ENCODE results near the gene PARD3B.

DNA sequence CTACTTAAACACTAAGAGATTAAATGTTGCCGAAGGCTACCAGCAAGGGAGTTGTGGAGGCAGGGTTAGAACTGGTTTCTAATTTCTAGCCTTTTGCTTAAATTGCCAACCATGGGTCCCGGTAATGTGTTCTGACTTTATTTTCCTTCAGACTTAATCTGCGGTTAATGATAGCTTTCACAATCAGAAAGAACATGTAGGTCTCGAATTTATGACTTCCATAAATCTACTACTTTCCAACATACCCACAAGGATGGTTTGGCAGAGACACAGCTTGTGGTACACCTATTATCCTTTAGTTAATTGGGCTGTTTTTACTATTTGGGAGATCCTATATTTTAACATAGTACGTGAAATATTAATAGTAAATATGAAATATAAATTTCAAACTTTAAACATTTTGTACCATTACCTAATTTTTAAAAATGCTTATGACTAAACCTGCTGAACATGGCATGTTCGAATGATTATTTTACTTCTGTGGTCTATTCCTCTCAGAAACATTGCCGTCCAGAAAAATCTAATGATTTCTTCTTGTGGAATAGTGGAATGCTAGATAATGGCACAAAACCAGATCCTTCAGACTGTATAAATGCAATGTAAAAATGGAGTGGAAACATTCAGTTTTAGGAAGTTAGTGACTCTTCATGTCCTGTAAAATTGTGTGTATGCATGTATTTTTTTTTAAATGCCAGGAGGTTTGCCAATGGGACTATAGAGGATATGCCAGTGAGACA, 41.3 kb downstream of the PARD3B start:
- TF ChIP-seq CTCF (IDR thresholded peaks at IDR 0.05) (no peak), POLR2A (IDR thresholded peaks at IDR 0.05) (no peak)

Data from lower leg skin (tissue), 3 donors.